Breast epithelium (tissue), 4 donors: Measurements from ENCODE around the gene CAMKK1. TPM values are rescaled to one million over a fixed set of nuclear protein-coding genes. Genes with fewer than 3 reads are reported as not detected.

ENCODE experiments used
- DNase-seq, 2 donors: peaks; one replicate each; pipeline ENCODE4 v3.0.0-alpha.2; 2019; ENCODE audit warnings: low spot score in 2 of 2
- H3K27ac ChIP-seq, 2 donors: fragments of 200-600 bp; sonication (generic) in 1 of 2; one replicate each; pipeline ENCODE4 v1.5.1; 2016 to 2019; ENCODE audit warnings: mild to moderate bottlenecking in 1 of 2
- H3K27me3 ChIP-seq, 2 donors: fragments of 200-600 bp; sonication (generic) in 1 of 2; one replicate each; pipeline versions ENCODE4 v1.5.1 to v1.6.0; 2017 to 2019; ENCODE audit warnings: control low read depth in 1 of 2, mild to moderate bottlenecking in 1 of 2
- H3K36me3 ChIP-seq: fragments of 200-600 bp; one replicate; pipeline ENCODE4 v1.5.1; 2019
- H3K4me1 ChIP-seq, 2 donors: fragments of 200-600 bp; sonication (generic); one replicate each; pipeline ENCODE4 v1.5.1; 2016 to 2019; ENCODE audit warnings: control low read depth in 1 of 2
- H3K4me3 ChIP-seq, 3 donors: fragments of 200-600 bp; sonication (generic); 1 replicate in 2 of 3; 2 replicates in 1 of 3; pipeline ENCODE4 v1.5.1; 2016 to 2019; ENCODE audit warnings: mild to moderate bottlenecking in 3 of 3, moderate library complexity in 2 of 3
- H3K9me3 ChIP-seq, 2 donors: fragments of 200-600 bp; sonication (generic) in 1 of 2; one replicate each; pipeline ENCODE4 v1.5.1; 2016 to 2019; ENCODE audit warnings: control low read depth in 1 of 2
- CTCF ChIP-seq, 3 donors: fragments of 450-650 bp; IDR thresholded peaks; one replicate each; pipeline ENCODE4 v1.5.1; 2016 to 2017; ENCODE audit warnings: antibody characterized with exemption in 3 of 3, mild to moderate bottlenecking in 3 of 3, moderate library complexity in 3 of 3
- POLR2A ChIP-seq: fragments of 450-650 bp; IDR thresholded peaks from one replicate; pipeline ENCODE4 v1.6.1; 2016; ENCODE audit warnings: antibody characterized with exemption, mild to moderate bottlenecking, moderate library complexity
- POLR2AphosphoS5 ChIP-seq, 3 donors: sonication (generic); formaldehyde crosslinking; IDR thresholded peaks; one replicate each; pipeline ENCODE4 v1.6.1; 2017; ENCODE audit warnings: antibody characterized with exemption in 3 of 3
- intact Hi-C: fragments of 100-400 bp; cut with DNase I; formaldehyde crosslinking; loops from one replicate; pipeline ENCODE4 v1.15.1; 2023; ENCODE audit warnings: low total_unique reads
- total RNA-seq, 3 donors: library from RNA; depleted of rRNA; stranded (reverse); fragments of >200 nt; gene quantifications; one replicate each; pipeline ENCODE4 v1.1.0, GENCODE V29; 2016

The CAMKK1 gene
- total RNA-seq, 3 donors from 2014 or later: 3.0 to 7.8 (median 6.9) TPM

- H3K27me3 ChIP-seq: no peaks in the 10 kb centered on the region
- no peak for DNase-seq
- intact Hi-C loops: no loop called here
- H3K4me1 ChIP-seq: peaks cover 14 to 23% of the 10 kb centered on the region in 2 donors
- no peaks in the 10 kb centered on the region for H3K36me3 ChIP-seq
- no peak for TF ChIP-seq POLR2A
- no peak for TF ChIP-seq CTCF (IDR thresholded peaks at IDR 0.05)
- TF ChIP-seq POLR2AphosphoS5 (IDR thresholded peaks at IDR 0.05): no peak
- H3K9me3 ChIP-seq: no peaks in the 10 kb centered on the region
- H3K27ac ChIP-seq: peak overlapping the region in 1 of 2 donors; percentile 17
- H3K4me3 ChIP-seq: no peak overlapping the region
Measured at GRCh38 chr17:3885970-3886369, 6.9 kb downstream of the CAMKK1 start.

GRCh38 chr17:3885271-3885670, 7.6 kb downstream of the CAMKK1 start:
- peak overlapping the region in 1 of 2 donors; percentile 17 for H3K27ac ChIP-seq
- no peak for TF ChIP-seq CTCF (IDR thresholded peaks at IDR 0.05)
- TF ChIP-seq POLR2AphosphoS5 (IDR thresholded peaks at IDR 0.05): no peak
- intact Hi-C loops: no loop called here
- no peaks in the 10 kb centered on the region for H3K27me3 ChIP-seq
- H3K4me3 ChIP-seq: no peak overlapping the region
- no peaks in the 10 kb centered on the region for H3K9me3 ChIP-seq
- no peak for DNase-seq
- H3K36me3 ChIP-seq: no peaks in the 10 kb centered on the region
- H3K4me1 ChIP-seq: peaks cover 9 to 23% of the 10 kb centered on the region in 2 donors

- Histone ChIP-seq H3K27me3 (no peaks in the 10 kb centered on the region), H3K4me1 (peaks cover 0 to 16% of the 10 kb centered on the region in 2 donors), H3K27ac (no peak overlapping the region), H3K9me3 (no peaks in the 10 kb centered on the region), H3K36me3 (no peaks in the 10 kb centered on the region), H3K4me3 (no peak overlapping the region)
- TF ChIP-seq POLR2A: no peak
- TF ChIP-seq POLR2AphosphoS5 (IDR thresholded peaks at IDR 0.05): no peak
- no peak for TF ChIP-seq CTCF (IDR thresholded peaks at IDR 0.05)
- DNase-seq: no peak
- intact Hi-C loops: no loop called here
Measured at GRCh38 chr17:3884188-3884587, 8.7 kb downstream of the CAMKK1 start.

GRCh38 chr17:3882276-3882675, 10.6 kb downstream of the CAMKK1 start:
- no peak for DNase-seq
- TF ChIP-seq CTCF (IDR thresholded peaks at IDR 0.05) (no peak), POLR2A (no peak), POLR2AphosphoS5 (IDR thresholded peaks at IDR 0.05) (no peak)
- H3K4me3 ChIP-seq: no peak overlapping the region
- no peaks in the 10 kb centered on the region for H3K9me3 ChIP-seq
- no peaks in the 10 kb centered on the region for H3K27me3 ChIP-seq
- H3K36me3 ChIP-seq: no peaks in the 10 kb centered on the region
- H3K4me1 ChIP-seq: peaks cover 0 to 3% of the 10 kb centered on the region in 2 donors
- H3K27ac ChIP-seq: no peak overlapping the region
- intact Hi-C loops: no loop called here

GRCh38 chr17:3880983-3881382, 11.9 kb downstream of the CAMKK1 start:
- no peaks in the 10 kb centered on the region for H3K36me3 ChIP-seq
- no peak overlapping the region for H3K4me3 ChIP-seq
- no peak overlapping the region for H3K27ac ChIP-seq
- H3K27me3 ChIP-seq: no peaks in the 10 kb centered on the region
- H3K9me3 ChIP-seq: no peaks in the 10 kb centered on the region
- TF ChIP-seq POLR2AphosphoS5 (IDR thresholded peaks at IDR 0.05) (no peak), CTCF (IDR thresholded peaks at IDR 0.05) (no peak), POLR2A (no peak)
- H3K4me1 ChIP-seq: no peaks in the 10 kb centered on the region
- DNase-seq: no peak
- intact Hi-C loops: no loop called here
